A673 (cell line): ENCODE measurements around the gene ACBD7. TPM values are rescaled to one million over a fixed set of nuclear protein-coding genes. Genes with fewer than 3 reads are reported as not detected.

Source experiments
- BruUV-seq: library from RNA; stranded (reverse); fragments of 400-500 nt; replicated peaks from 2 replicates; lab custom pipeline; 2021; lab: Mats Ljungman, UMichigan
- CTCF ChIA-PET: fragments of 300-600 bp; sonication (Branson Sonifier 250); formaldehyde crosslinking; loops from one replicate; lab custom pipeline; 2022; ENCODE audit warnings: antibody characterized with exemption; lab: Charles Lee
- POLR2A ChIA-PET: fragments of 300-600 bp; sonication (Branson Sonifier 250); formaldehyde crosslinking; loops from one replicate; lab custom pipeline; 2022; ENCODE audit warnings: antibody characterized with exemption; ENCODE audit not compliant: low non-redundant PET; lab: Charles Lee
- DNase-seq: peaks from one replicate; pipeline ENCODE4 v3.0.0-alpha.2; 2015; ENCODE audit warnings: low spot score
- H3K27ac ChIP-seq: fragments of 200-600 bp; sonication (generic); 2 replicates; pipeline ENCODE4 v1.5.1; 2016; ENCODE audit warnings: mixed run types, low read depth, mild to moderate bottlenecking, mixed read lengths, antibody characterized with exemption, low read length; ENCODE audit not compliant: poor library complexity, severe bottlenecking
- H3K27me3 ChIP-seq: fragments of 200-600 bp; sonication (generic); replicated peaks from 2 replicates; pipeline ENCODE4 v1.6.1; 2017; ENCODE audit warnings: mixed run types, low read depth, mild to moderate bottlenecking, mixed read lengths, antibody characterized with exemption, low read length; ENCODE audit not compliant: insufficient read depth, poor library complexity
- H3K36me3 ChIP-seq: fragments of 200-600 bp; sonication (generic); 2 replicates; pipeline ENCODE4 v1.6.1; 2016; ENCODE audit warnings: mixed run types, mild to moderate bottlenecking, mixed read lengths, antibody characterized with exemption, low read length; ENCODE audit not compliant: insufficient read depth, poor library complexity, severe bottlenecking
- H3K4me1 ChIP-seq: fragments of 200-600 bp; sonication (generic); 2 replicates; pipeline ENCODE4 v1.6.1; 2017; ENCODE audit warnings: mixed run types, mild to moderate bottlenecking, mixed read lengths, antibody characterized with exemption, low read length; ENCODE audit not compliant: insufficient read depth, poor library complexity, severe bottlenecking
- H3K4me3 ChIP-seq: fragments of 200-600 bp; sonication (generic); 2 replicates; pipeline ENCODE4 v1.5.1; 2016; ENCODE audit warnings: low read depth, mixed run types, mild to moderate bottlenecking, mixed read lengths, low read length; ENCODE audit not compliant: poor library complexity, severe bottlenecking
- H3K9me3 ChIP-seq: fragments of 200-600 bp; sonication (generic); 2 replicates; pipeline ENCODE4 v1.6.1; 2016; ENCODE audit warnings: mixed run types, low read depth, mild to moderate bottlenecking, mixed read lengths, antibody characterized with exemption, low read length; ENCODE audit not compliant: poor library complexity, severe bottlenecking
- EZH2 ChIP-seq: fragments of 200-600 bp; sonication (generic); IDR thresholded peaks from 2 replicates; pipeline ENCODE4 v1.6.1; 2017; ENCODE audit warnings: borderline replicate concordance, low read depth, mild to moderate bottlenecking, mixed read lengths, antibody characterized with exemption, low read length; ENCODE audit not compliant: poor library complexity, severe bottlenecking
- intact Hi-C: fragments of 100-400 bp; cut with micrococcal nuclease; formaldehyde crosslinking; loops from one replicate; pipeline ENCODE4 v1.10.0; 2022; ENCODE audit not compliant: unreplicated experiment
- total RNA-seq: library from RNA; stranded (reverse); gene quantifications from 2 replicates; pipeline ENCODE4 v1.2.3, GENCODE V29; 2021
- TF ChIP-seq, protein P1 (sequence below): fragments of 300-800, 200-600 bp; sonication (generic); conservative IDR thresholded peaks from 2 replicates; pipeline ENCODE4 v1.5.1; 2017; ENCODE audit warnings: low read depth, mild to moderate bottlenecking, antibody characterized with exemption, low read length, moderate library complexity, mixed read lengths

ACBD7 gene
- total RNA-seq, 1 experiment from 2014 or later = 2.0 TPM

DNA sequence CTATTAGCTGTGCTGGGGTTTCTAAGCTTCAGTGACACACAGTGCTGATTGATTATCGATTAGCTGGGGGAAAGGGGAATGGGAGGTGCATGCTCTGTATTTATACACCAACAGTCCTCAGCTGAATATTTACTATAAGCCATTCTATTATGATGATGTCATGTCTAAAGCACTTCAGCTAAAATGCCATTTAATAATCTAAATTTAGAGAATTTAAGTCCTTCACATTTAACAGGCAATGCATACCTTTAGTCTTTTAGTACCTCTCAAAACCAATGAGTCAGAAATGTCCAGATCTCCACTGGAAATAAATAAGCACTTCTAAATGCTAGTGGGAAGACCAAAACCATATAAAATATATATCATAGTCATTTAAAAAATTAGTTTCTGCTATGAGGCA is 33.1 kb upstream of the ACBD7 start:
- Histone ChIP-seq H3K27ac (no peak overlapping the region), H3K9me3 (no peaks in the 10 kb centered on the region), H3K4me3 (no peak overlapping the region), H3K27me3 (no peaks in the 10 kb centered on the region), H3K36me3 (no peaks in the 10 kb centered on the region), H3K4me1 (no peaks in the 10 kb centered on the region)
- no TSS peak for BruUV-seq
- no peak for TF ChIP-seq EZH2
- TF ChIP-seq, protein P1, sequence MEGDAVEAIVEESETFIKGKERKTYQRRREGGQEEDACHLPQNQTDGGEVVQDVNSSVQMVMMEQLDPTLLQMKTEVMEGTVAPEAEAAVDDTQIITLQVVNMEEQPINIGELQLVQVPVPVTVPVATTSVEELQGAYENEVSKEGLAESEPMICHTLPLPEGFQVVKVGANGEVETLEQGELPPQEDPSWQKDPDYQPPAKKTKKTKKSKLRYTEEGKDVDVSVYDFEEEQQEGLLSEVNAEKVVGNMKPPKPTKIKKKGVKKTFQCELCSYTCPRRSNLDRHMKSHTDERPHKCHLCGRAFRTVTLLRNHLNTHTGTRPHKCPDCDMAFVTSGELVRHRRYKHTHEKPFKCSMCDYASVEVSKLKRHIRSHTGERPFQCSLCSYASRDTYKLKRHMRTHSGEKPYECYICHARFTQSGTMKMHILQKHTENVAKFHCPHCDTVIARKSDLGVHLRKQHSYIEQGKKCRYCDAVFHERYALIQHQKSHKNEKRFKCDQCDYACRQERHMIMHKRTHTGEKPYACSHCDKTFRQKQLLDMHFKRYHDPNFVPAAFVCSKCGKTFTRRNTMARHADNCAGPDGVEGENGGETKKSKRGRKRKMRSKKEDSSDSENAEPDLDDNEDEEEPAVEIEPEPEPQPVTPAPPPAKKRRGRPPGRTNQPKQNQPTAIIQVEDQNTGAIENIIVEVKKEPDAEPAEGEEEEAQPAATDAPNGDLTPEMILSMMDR = no peak
- DNase-seq = no peak
- intact Hi-C loops = no loop called here
- ChIA-PET POLR2A (no interaction called here), CTCF (no interaction called here)

DNA sequence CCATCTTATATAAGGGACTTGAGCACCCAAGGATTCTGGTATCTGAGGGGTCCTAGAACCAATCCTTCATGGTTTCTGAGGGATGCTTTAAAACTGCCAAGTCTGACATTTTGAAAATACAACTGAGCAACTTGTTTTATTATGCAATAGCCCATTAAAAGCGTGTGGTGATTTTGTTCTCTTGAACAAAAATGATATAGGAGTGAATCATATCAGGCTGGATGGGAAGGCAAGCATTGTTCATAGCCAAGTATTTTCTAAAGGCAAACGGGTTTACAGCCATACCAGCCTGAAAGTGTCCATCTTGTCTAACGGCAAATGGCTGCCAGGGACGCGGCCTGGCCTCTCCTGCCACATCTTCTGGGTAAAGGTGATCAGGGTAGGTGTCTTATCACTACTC is 31.9 kb upstream of the ACBD7 start:
- no TSS peak for BruUV-seq
- H3K4me1 ChIP-seq = no peaks in the 10 kb centered on the region
- no peak for DNase-seq
- intact Hi-C loops = no loop called here
- POLR2A ChIA-PET = no interaction called here
- no peak overlapping the region for H3K4me3 ChIP-seq
- H3K9me3 ChIP-seq = no peaks in the 10 kb centered on the region
- CTCF ChIA-PET = no interaction called here
- no peaks in the 10 kb centered on the region for H3K27me3 ChIP-seq
- H3K36me3 ChIP-seq = no peaks in the 10 kb centered on the region
- no peak for TF ChIP-seq EZH2
- TF ChIP-seq, protein P1 = no peak
- no peak overlapping the region for H3K27ac ChIP-seq

DNA sequence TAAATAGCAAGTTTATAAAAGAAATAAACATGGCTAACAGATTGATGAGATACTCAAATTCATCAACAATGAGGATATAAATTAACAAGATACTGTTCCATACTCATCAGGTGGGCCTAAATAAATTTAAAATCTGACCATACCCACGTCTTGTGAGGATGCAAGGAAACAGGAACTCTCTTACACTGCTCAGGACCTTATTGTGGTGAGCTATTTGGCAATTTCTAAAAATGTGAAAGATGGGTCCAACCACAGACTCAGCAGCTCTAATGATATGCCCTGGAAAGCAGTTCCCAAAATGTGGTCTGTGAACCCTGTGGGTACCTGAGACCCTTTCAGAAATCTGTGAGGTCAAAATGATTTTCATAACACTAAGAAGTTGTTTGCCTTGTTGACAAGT is 30.0 kb upstream of the ACBD7 start:
- DNase-seq = no peak

More for the DNA sequence above, 30.0 kb upstream of the ACBD7 start:
- H3K4me1 ChIP-seq = no peaks in the 10 kb centered on the region
- H3K27ac ChIP-seq = no peak overlapping the region
- intact Hi-C loops = no loop called here
- no peak for TF ChIP-seq EZH2
- TF ChIP-seq, protein P1 = no peak
- no peak overlapping the region for H3K4me3 ChIP-seq
- ChIA-PET CTCF (no interaction called here), POLR2A (no interaction called here)
- no peaks in the 10 kb centered on the region for H3K36me3 ChIP-seq
- H3K27me3 ChIP-seq = no peaks in the 10 kb centered on the region
- no peaks in the 10 kb centered on the region for H3K9me3 ChIP-seq
- no TSS peak for BruUV-seq
